SW480 (cell line): ENCODE data around the gene PRDM15.
A peak's percentile ranks its signal among the peaks of the same experiment; 100 is the strongest.

Source experiments
- DNase-seq: peaks from one replicate; pipeline ENCODE4 v3.0.0-alpha.2; 2016; ENCODE audit warnings: low spot score

The PRDM15 gene

GRCh38 chr21:41778930-41779600, 100.1 kb downstream of the PRDM15 start:
- DNase-seq = no peak

- peak; percentile 70 for DNase-seq
Observed at GRCh38 chr21:41777951-41778815, 101.0 kb downstream of the PRDM15 start.

- no peak for DNase-seq
Observed at GRCh38 chr21:41776778-41777177, 102.4 kb downstream of the PRDM15 start.

- DNase-seq = no peak
Observed at GRCh38 chr21:41775149-41775472, 104.0 kb downstream of the PRDM15 start.

GRCh38 chr21:41774467-41775148, 104.5 kb downstream of the PRDM15 start:
- DNase-seq = no peak

GRCh38 chr21:41772351-41773080, 106.6 kb downstream of the PRDM15 start:
- no peak for DNase-seq

- DNase-seq = no peak
Observed at GRCh38 chr21:41771625-41771945, 107.6 kb downstream of the PRDM15 start.

GRCh38 chr21:41770901-41771624, 108.1 kb downstream of the PRDM15 start:
- DNase-seq = no peak

- no peak for DNase-seq
Observed at GRCh38 chr21:41769933-41770332, 109.2 kb downstream of the PRDM15 start.

- DNase-seq = no peak
Observed at GRCh38 chr21:41769521-41769920, 109.6 kb downstream of the PRDM15 start.

- no peak for DNase-seq
Observed at GRCh38 chr21:41769111-41769510, 110.0 kb downstream of the PRDM15 start.

GRCh38 chr21:41768437-41769042, 110.6 kb downstream of the PRDM15 start:
- DNase-seq = peak; percentile 99

- DNase-seq = peak; percentile 61
Observed at GRCh38 chr21:41767606-41768436, 111.3 kb downstream of the PRDM15 start.

GRCh38 chr21:41766883-41767605, 112.1 kb downstream of the PRDM15 start, which contains the start of gene RIPK4:
RIPK4 (minus strand) TSS chr21:41767052; CDS start chr21:41767041, 11 bp downstream.
- DNase-seq = peak; percentile 95

GRCh38 chr21:41765973-41766882, 112.9 kb downstream of the PRDM15 start:
- DNase-seq = no peak

- DNase-seq = no peak
Observed at GRCh38 chr21:41765420-41765821, 113.7 kb downstream of the PRDM15 start.

- peak; percentile 39 for DNase-seq
Observed at GRCh38 chr21:41764558-41765419, 114.4 kb downstream of the PRDM15 start.
